Body of pancreas (tissue), 4 donors: ENCODE results near the gene PRSS8.
"Not testable (repeated sequence)": the region's sequence is repeated elsewhere in the genome, so short reads cannot be mapped to it uniquely, and the experiment has no call there.

Experiments used
- POLR2A ChIP-seq, 3 donors: fragments of 450-650 bp; IDR thresholded peaks; one replicate each; pipeline ENCODE4 v1.6.1; 2016; ENCODE audit warnings: antibody characterized with exemption in 3 of 3, mild to moderate bottlenecking in 2 of 3
- TF ChIP-seq, protein P1 (sequence below), 7 experiments: fragments of 450-650 bp in 4 of 7; fragments of 200-600 bp in 3 of 7; sonication (generic) in 3 of 7; IDR thresholded peaks; one replicate each; pipeline ENCODE4 v1.5.1; 2016 to 2019; ENCODE audit warnings: antibody characterized with exemption in 7 of 7

DNA sequence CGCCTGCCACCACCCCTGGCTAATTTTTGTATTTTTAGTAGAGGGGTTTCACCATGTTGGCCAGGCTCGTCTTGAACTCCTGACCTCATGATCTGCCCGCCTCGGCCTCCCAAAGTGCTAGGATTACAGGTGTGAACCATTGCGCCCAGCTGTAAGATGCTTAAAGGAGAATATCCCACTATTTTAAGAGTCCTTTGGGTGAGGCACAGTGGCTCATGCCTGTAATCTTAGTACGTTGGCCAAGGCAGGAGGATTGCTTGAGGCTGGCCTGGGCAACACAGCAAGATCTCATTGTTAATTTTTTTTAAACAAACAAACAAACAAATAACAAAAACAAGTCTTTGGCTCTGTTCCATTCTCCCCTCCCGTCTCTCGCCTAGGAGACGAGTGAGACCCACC, 5.5 kb upstream of the PRSS8 start:
- not testable (repeated sequence) for TF ChIP-seq POLR2A (IDR thresholded peaks at IDR 0.05)
- TF ChIP-seq, protein P1, sequence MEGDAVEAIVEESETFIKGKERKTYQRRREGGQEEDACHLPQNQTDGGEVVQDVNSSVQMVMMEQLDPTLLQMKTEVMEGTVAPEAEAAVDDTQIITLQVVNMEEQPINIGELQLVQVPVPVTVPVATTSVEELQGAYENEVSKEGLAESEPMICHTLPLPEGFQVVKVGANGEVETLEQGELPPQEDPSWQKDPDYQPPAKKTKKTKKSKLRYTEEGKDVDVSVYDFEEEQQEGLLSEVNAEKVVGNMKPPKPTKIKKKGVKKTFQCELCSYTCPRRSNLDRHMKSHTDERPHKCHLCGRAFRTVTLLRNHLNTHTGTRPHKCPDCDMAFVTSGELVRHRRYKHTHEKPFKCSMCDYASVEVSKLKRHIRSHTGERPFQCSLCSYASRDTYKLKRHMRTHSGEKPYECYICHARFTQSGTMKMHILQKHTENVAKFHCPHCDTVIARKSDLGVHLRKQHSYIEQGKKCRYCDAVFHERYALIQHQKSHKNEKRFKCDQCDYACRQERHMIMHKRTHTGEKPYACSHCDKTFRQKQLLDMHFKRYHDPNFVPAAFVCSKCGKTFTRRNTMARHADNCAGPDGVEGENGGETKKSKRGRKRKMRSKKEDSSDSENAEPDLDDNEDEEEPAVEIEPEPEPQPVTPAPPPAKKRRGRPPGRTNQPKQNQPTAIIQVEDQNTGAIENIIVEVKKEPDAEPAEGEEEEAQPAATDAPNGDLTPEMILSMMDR (IDR thresholded peaks at IDR 0.05), result not testable (repeated sequence)
